NCI-H1092 (cell line): ENCODE results near the gene GPR17.

Source experiments
- DNase-seq: peaks from one replicate; lab custom pipeline; 2025; lab: John Stamatoyannopoulos, UW

The GPR17 gene

GRCh38 chr2:127694986-127695385 is 49.0 kb downstream of the GPR17 start:
- DNase-seq: no peak

GRCh38 chr2:127695491-127696472 is 49.8 kb downstream of the GPR17 start:
- no peak for DNase-seq

GRCh38 chr2:127697482-127698180 is 51.7 kb downstream of the GPR17 start:
- DNase-seq: no peak

DNA sequence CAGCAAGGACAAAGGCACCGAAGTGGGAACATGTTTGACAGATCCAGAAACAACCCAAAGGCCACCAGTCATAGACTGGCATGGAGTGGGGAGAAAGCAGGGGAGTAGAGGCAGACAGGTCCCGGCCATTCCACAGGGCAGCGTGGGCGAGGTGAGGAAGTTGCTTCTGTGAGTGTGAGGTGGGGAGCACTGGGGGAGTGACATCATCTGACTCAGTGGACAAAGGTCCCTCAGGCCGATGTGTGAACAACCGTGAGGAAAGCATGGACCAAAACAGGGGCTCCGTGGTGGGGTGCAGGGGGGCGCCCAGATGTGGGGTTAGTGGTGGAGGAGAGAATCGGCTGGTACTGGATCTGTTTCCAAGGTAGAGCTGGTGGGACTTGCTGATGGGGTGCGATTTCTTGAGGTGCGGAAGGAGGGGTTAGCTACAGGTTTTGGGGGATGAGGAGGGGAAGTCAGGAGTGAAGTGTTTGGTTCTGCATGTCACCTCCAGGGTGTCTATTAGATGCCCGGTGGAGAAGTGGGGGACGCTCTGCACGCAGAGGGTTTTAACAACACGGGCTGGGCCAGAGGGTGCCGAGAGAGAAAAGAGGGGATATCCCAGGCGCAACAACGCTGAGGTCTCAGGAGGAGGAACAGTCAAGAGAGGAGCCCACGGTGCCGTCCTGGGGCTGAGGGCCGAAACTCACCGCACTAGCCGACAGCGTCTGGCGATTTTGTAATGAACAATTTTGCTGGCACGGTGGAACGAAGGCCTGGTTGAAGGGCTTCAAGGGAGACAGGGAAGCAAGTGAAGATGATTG is 52.8 kb downstream of the GPR17 start:
- no peak for DNase-seq

GRCh38 chr2:127700527-127701192 is 54.7 kb downstream of the GPR17 start:
- no peak for DNase-seq

DNA sequence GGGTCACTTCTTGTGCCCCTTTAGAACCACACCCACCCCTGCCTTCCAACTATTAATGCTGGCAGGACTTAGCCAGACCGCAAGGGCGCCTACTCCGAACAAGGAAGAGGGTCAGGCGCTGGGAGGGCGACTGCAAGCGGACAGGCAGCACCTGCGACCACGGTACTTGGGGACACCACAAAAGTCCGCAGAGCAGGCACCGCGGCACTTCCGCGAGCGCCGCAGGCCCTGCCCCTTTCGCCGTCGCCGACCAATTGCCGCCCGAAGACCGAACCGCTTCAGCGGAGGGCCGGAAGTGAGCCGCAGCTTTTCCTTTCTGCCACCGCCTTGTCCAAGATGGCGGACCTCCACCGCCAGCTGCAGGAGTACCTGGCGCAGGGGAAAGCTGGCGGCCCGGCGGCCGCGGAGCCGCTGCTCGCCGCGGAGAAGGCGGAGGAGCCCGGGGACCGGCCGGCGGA is 55.3 kb downstream of the GPR17 start, which contains the start of gene SFT2D3:
TSS of gene SFT2D3 (plus strand) at position 305 of the 458 bp plus-strand sequence. CDS start at position 337, 32 bp downstream.
- DNase-seq: peak; percentile 83

- peak; percentile 39 for DNase-seq
Observed at GRCh38 chr2:127701651-127702394, 55.9 kb downstream of the GPR17 start.
